Measurements from ENCODE around the gene EIF4EBP2. TPM values are rescaled to one million over a fixed set of nuclear protein-coding genes. Genes with fewer than 3 reads are reported as not detected.

Gene EIF4EBP2
- total RNA-seq, 1 experiment from 2014 or later: 93.2 TPM

- Histone ChIP-seq H3K14ac (ENCODE audit: insufficient read depth, low read length) (no peak overlapping the region), H2AK5ac (ENCODE audit: insufficient read length, low read length) (no peak overlapping the region), H3K9ac (ENCODE audit: extremely low read depth, insufficient read length, low read length) (no peak overlapping the region), H2BK5ac (ENCODE audit: insufficient read length, low read length) (no peak overlapping the region), H3K23me2 (ENCODE audit: insufficient read length, low read depth, low read length, poor library complexity, severe bottlenecking) (peaks cover 9% of the 10 kb centered on the region), H3K27ac (ENCODE audit: insufficient read length, low read depth, low read length) (no peak overlapping the region), H3K4me2 (ENCODE audit: insufficient read depth, insufficient read length, low read length) (no peak overlapping the region), H3K9me3 (ENCODE audit: control insufficient read depth, low read depth, low read length) (no peaks in the 10 kb centered on the region), H3K79me1 (ENCODE audit: insufficient read depth, low read depth, low read length, poor library complexity, severe bottlenecking) (peaks cover 20% of the 10 kb centered on the region), H3K56ac (ENCODE audit: insufficient read length, low read depth, low read length) (no peak overlapping the region), H3K27me3 (ENCODE audit: insufficient read depth, low read length) (no peaks in the 10 kb centered on the region), H2BK20ac (ENCODE audit: low read depth, low read length, poor library complexity, severe bottlenecking) (no peak overlapping the region), H3K4me1 (ENCODE audit: insufficient read depth, low read length) (peaks cover 7% of the 10 kb centered on the region), H4K91ac (ENCODE audit: insufficient read length, low read depth, low read length) (no peak overlapping the region), H3K18ac (ENCODE audit: insufficient read length, low read depth, low read length) (no peak overlapping the region), H2BK12ac (ENCODE audit: insufficient read length, low read depth, low read length) (no peak overlapping the region), H4K8ac (replicated peaks; ENCODE audit: insufficient read length, low read depth, low read length) (no peak overlapping the region), H4K20me1 (ENCODE audit: control insufficient read depth, insufficient read depth, insufficient read length) (no peaks in the 10 kb centered on the region), H2BK120ac (ENCODE audit: low read depth, low read length, poor library complexity, severe bottlenecking) (no peak overlapping the region), H4K5ac (ENCODE audit: insufficient read length, low read depth, low read length) (no peak overlapping the region), H3K4ac (ENCODE audit: low read depth, low read length) (no peak overlapping the region), H3K23ac (ENCODE audit: insufficient read length, low read depth, low read length) (no peak overlapping the region), H2BK15ac (ENCODE audit: low read depth, low read length) (no peak overlapping the region), H2AFZ (ENCODE audit: low read length) (no peak overlapping the region), H3K79me2 (ENCODE audit: insufficient read depth, low read length) (peaks cover 29% of the 10 kb centered on the region; the same call in 1 of the 2 replicates), H3T11ph (ENCODE audit: low read length) (no peak overlapping the region)
- Mint-ChIP-seq H3K36me3 (ENCODE audit: insufficient read depth in 1 of 3, low read depth in 3 of 3) (peaks cover 28 to 43% (median 35%) of the 10 kb centered on the region in 3 experiments), H3K9me3 (peaks cover 6 to 12% of the 10 kb centered on the region in 2 experiments; a peak in 4 of 5 replicates), H3K27ac (peak overlapping the region in 2 of 3 experiments; percentile 4 to 19; a peak in 3 of 7 replicates), H3K27me3 (ENCODE audit: low read depth) (no peaks in the 10 kb centered on the region), H3K4me1 (peaks cover 49 to 50% of the 10 kb centered on the region in 2 experiments), H3K4me3 (no peak overlapping the region)
- whole genome bisulfite sequencing (ENCODE audit: extremely low coverage, insufficient read length, low lambda C conversion rate): no CpG with 5 or more reads among the region's 3 CpGs
- TF ChIP-seq, protein P1, sequence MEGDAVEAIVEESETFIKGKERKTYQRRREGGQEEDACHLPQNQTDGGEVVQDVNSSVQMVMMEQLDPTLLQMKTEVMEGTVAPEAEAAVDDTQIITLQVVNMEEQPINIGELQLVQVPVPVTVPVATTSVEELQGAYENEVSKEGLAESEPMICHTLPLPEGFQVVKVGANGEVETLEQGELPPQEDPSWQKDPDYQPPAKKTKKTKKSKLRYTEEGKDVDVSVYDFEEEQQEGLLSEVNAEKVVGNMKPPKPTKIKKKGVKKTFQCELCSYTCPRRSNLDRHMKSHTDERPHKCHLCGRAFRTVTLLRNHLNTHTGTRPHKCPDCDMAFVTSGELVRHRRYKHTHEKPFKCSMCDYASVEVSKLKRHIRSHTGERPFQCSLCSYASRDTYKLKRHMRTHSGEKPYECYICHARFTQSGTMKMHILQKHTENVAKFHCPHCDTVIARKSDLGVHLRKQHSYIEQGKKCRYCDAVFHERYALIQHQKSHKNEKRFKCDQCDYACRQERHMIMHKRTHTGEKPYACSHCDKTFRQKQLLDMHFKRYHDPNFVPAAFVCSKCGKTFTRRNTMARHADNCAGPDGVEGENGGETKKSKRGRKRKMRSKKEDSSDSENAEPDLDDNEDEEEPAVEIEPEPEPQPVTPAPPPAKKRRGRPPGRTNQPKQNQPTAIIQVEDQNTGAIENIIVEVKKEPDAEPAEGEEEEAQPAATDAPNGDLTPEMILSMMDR (conservative IDR thresholded peaks at IDR 0.05): no peak
- no peak for DNase-seq
Measured at GRCh38 chr10:70409772-70410171, 5.8 kb downstream of the EIF4EBP2 start.

Measured in H9 (cell line).